ENCODE data around the gene RBM10. TPM values are rescaled to one million over a fixed set of nuclear protein-coding genes. Genes with fewer than 3 reads are reported as not detected.
"Not testable (repeated sequence)": the region's sequence is repeated elsewhere in the genome, so short reads cannot be mapped to it uniquely, and the experiment has no call there.

RBM10 gene, protein sequence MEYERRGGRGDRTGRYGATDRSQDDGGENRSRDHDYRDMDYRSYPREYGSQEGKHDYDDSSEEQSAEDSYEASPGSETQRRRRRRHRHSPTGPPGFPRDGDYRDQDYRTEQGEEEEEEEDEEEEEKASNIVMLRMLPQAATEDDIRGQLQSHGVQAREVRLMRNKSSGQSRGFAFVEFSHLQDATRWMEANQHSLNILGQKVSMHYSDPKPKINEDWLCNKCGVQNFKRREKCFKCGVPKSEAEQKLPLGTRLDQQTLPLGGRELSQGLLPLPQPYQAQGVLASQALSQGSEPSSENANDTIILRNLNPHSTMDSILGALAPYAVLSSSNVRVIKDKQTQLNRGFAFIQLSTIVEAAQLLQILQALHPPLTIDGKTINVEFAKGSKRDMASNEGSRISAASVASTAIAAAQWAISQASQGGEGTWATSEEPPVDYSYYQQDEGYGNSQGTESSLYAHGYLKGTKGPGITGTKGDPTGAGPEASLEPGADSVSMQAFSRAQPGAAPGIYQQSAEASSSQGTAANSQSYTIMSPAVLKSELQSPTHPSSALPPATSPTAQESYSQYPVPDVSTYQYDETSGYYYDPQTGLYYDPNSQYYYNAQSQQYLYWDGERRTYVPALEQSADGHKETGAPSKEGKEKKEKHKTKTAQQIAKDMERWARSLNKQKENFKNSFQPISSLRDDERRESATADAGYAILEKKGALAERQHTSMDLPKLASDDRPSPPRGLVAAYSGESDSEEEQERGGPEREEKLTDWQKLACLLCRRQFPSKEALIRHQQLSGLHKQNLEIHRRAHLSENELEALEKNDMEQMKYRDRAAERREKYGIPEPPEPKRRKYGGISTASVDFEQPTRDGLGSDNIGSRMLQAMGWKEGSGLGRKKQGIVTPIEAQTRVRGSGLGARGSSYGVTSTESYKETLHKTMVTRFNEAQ
- 10 to 100 TPM; 30.6 to 35.7 TPM for total RNA-seq
- long read RNA-seq, partial matches to known transcripts, result 29 of 40 reads
- long read RNA-seq, other reads (novel, unspliced or antisense), result 7 of 40 reads

- peak; percentile 91 to 94 for DNase-seq
- intact Hi-C loops (cut with DNase I, micrococcal nuclease), result no loop called here
- ATAC-seq, result peak; percentile 90
Measured at GRCh38 chrX:47144626-47145394, at the start of gene RBM10, which contains the start of gene NDUFB11. RBM10 (plus strand) TSS chrX:47145221; CDS start chrX:47147482, 2,261 bp downstream. NDUFB11 (minus strand) TSS chrX:47144702; CDS start chrX:47144679, 23 bp downstream.

GRCh38 chrX:47097018-47097417, 48.0 kb upstream of the RBM10 start:
- ATAC-seq, result no peak
- intact Hi-C loops (cut with DNase I, micrococcal nuclease), result no loop called here
- no peak for DNase-seq

GRCh38 chrX:47098338-47099094, 46.5 kb upstream of the RBM10 start:
- no peak for ATAC-seq
- intact Hi-C loops (cut with DNase I, micrococcal nuclease), result no loop called here
- no peak for DNase-seq

- ATAC-seq, result no peak
- DNase-seq, result no peak
- intact Hi-C loops (cut with DNase I, micrococcal nuclease), result no loop called here
Measured at GRCh38 chrX:47101206-47101605, 43.8 kb upstream of the RBM10 start.

DNA sequence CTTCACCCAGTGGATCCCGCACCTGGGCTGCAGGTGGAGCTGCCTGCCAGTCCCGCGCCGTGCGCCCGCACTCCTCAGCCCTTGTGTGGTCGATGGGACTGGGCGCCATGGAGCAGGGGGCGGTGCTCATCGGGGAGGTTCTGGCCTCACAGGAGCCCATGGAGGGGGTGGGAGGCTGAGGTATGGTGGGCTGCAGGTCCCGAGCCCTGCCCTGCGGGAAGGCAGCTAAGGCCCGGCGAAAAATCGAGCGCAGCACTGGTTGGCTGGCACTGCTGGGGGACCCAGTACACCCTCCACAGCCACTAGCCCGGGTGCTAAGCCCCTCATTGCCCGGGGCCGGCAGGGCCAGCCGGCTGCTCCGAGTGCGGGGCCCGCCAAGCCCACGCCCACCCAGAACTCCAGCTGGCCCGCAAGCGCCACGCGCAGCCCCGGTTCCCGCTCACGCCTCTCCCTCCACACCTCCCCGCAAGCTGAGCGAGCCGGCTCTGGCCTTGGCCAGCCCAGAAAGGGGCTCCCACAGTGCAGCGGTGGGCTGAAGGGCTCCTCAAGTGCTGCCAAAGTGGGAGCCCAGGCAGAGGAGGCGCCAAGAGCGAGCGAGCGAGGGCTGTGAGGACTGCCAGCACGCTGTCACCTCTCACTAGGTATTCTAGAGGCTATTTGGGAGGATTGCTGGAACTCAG, 33.9 kb upstream of the RBM10 start:
- DNase-seq; intact Hi-C loops (cut with DNase I, micrococcal nuclease); ATAC-seq: not testable (repeated sequence)

DNA sequence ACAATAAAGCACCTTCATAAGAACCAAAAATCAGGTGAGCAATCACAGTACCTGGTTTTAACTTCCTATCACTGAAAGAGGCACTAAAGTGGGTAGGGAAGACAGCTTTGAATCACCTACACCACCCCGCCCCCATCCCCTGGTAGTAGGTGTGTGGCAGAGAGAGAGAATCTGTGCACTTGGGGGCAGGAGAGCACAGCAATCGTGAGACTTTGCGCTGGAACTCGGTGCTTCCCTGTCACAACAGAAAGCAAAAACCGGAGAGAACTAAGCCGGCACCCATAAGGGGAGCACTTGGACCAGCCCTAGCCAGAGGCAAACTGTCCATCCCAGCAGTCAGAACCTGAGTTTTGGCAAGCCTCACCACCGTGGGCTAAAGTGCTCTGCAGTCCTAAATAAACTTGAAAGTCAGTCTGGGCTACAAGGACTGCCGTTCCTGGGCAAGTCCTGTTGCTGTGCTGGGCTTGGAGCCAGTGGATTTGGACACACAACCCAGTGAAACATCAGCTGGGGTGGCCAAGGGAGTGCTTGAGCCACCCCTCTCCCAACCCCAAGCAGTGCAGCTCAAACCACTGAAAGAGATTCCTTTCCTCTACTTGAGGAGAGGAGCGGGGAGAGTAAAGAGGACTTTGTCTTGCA, 32.6 kb upstream of the RBM10 start:
- no peak for ATAC-seq
- intact Hi-C loops (cut with DNase I, micrococcal nuclease), result no loop called here
- DNase-seq, result no peak

DNA sequence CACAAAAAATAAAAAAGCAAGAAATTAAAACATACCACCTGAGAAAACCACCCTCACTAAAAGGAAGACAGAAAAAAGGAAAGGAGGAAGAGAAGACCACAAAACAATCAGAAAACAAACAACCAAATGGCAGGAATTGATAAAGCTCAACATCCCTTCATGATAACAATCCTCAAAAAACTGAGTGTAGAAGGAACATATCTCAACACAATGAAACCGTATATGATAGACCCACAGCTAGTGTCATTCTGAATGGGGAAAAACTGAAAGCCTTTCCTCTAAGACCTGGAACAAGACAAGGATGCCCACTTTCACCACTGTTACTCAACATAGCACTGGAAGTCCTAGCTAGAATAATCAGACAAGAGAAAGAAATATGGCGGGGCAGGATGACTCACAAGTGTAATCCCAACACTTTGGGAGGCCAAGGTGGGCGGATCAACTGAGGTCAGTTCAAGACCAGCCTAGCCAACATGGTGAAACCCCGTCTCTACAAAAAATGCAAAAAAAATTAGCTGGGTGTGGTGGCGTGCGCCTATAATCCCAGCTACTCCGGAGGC, 28.4 kb upstream of the RBM10 start:
- intact Hi-C loops (cut with DNase I, micrococcal nuclease); ATAC-seq; DNase-seq: not testable (repeated sequence)

- ATAC-seq; DNase-seq; intact Hi-C loops (cut with DNase I, micrococcal nuclease): not testable (repeated sequence)
Measured at GRCh38 chrX:47124466-47124865, 20.6 kb upstream of the RBM10 start.

GRCh38 chrX:47129157-47129898, 15.7 kb upstream of the RBM10 start:
- intact Hi-C loops (cut with DNase I, micrococcal nuclease), result no loop called here
- peak; percentile 98 for ATAC-seq
- DNase-seq, result peak; percentile 89 to 90

DNA sequence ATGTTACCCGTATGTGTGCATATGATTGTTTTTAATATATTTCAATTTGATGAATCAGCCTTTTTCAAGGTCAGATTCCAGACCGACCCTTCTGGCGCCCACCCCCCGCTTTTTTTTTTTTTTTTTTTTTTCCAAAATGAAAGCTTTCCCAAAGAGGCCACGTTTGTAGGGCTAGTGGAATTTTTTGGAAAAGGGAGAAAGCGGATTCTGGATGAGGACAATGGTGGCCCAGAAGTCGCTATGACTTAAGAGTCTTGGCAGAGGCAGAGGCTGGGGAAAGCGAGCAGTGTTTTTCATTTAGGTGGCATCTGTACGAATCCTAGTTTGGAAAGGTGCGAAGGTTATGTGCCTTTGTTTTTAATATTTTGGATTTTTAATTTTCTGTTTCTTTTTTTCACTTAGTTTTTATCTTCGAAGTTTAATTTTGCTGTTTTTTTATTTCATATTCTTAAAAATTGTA, 15.1 kb upstream of the RBM10 start:
- DNase-seq (no peak), ATAC-seq (no peak)
- intact Hi-C loops (cut with DNase I, micrococcal nuclease), result no loop called here

GRCh38 chrX:47133493-47133892, 11.5 kb upstream of the RBM10 start:
- no peak for ATAC-seq
- intact Hi-C loops (cut with DNase I, micrococcal nuclease), result no loop called here
- no peak for DNase-seq

DNA sequence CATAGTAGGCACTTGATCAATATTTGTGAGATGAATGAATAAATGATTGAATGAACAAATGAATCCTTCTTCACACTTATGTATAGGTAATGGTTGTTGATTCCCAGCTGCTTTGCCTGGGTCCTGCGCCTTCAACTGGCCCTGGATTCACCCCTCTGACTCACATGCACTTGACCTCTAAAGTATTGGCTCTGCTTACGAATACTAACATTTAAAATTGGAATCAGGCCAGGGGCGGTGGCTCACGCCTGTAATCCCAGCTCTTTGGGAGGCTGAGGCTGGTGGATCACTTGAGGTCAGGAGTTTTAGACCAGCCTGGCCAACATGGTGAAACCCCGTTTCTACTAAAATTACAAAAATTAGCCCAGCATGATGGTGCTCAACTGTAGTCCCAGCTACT, 9.4 kb upstream of the RBM10 start:
- intact Hi-C loops (cut with DNase I, micrococcal nuclease); DNase-seq: not testable (repeated sequence)
- ATAC-seq, result peak; percentile 76

- no peak for DNase-seq
- ATAC-seq, result no peak
- intact Hi-C loops (cut with DNase I, micrococcal nuclease), result no loop called here
Measured at GRCh38 chrX:47138171-47138570, 6.8 kb upstream of the RBM10 start.

- intact Hi-C loops (cut with DNase I, micrococcal nuclease), result no loop called here
- DNase-seq (peak in 1 of 2 donors; percentile 51), ATAC-seq (peak; percentile 26)
Measured at GRCh38 chrX:47143894-47144625, 961 bp upstream of the RBM10 start.

DNA sequence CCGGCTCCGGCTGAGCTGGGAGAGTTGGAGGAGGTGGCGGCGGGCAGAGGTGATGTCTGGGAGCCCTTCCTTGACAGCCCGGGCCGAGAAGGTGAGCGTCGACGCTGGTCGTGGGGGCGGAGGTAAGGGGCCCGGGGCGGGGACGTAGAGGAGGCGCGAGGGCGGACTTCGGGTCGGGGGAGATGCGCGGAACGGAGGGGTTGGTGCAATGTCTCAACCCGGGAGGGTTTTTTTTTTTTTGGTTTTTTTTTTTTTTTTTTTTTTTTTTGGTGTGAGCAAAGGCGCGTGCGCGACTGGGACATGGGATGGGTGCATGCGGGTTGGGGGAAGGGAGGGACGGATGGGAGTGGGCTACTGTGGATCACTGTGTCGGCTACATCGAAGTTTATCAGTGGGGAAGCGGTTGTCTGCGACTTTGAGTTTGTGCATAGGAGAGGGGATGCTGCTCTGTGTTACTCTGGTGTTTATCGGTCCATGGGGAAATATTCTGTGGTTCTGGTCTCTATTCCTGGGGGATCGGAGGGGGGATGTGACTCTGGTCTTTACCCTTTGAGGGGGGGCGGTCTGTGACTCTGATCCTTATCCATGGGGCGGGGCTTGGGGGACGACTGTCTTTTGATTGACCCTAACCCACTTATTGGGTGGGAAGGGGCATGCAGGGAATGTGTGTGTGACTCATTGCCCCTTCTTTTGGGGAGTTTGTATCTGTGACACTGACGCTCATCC, 537 bp downstream of the RBM10 start:
- DNase-seq (peak in 1 of 2 donors; percentile 23), ATAC-seq (peak; percentile 32)
- intact Hi-C loops (cut with DNase I, micrococcal nuclease), result no loop called here
